Measurements from ENCODE around the gene ADISSP.

GRCh38 chr20:3734111-3734843 lies 33.3 kb downstream of the ADISSP start:
- TF ChIP-seq CTCF (conservative IDR thresholded peaks at IDR 0.05; ENCODE audit: low read depth, low read length) (no peak), EZH2 (IDR thresholded peaks at IDR 0.05; ENCODE audit: low read length, unreplicated experiment) (no peak), EZH2phosphoT487 (IDR thresholded peaks at IDR 0.05; ENCODE audit: borderline replicate concordance, low read length) (no peak)
